ENCODE results near the gene CAMK1D. TPM values are rescaled to one million over a fixed set of nuclear protein-coding genes. Genes with fewer than 3 reads are reported as not detected.

Gene CAMK1D
- total and polyA plus RNA-seq, 2 of the 8 experiments (the other 6 are each of a cell fraction or from before 2014, with no cell fraction given): 3.5 to 10.6 TPM

GRCh38 chr10:12639996-12640944 is 290.9 kb downstream of the CAMK1D start (continued):
- no peak for TF ChIP-seq HDAC2 (IDR thresholded peaks at IDR 0.05; ENCODE audit: borderline replicate concordance in 1 of 2, low read depth in 2 of 2, low read length in 2 of 2)
- no peak for TF ChIP-seq ATF2 (IDR thresholded peaks at IDR 0.05; ENCODE audit: low read length)
- no peak for TF ChIP-seq JUND (IDR thresholded peaks at IDR 0.05; ENCODE audit: low read length)
- TF ChIP-seq CEBPB (IDR thresholded peaks at IDR 0.05; ENCODE audit: low read depth, low read length): no peak
- TF ChIP-seq SP2 (IDR thresholded peaks at IDR 0.05; ENCODE audit: low read length): no peak
- TF ChIP-seq KDM1A (IDR thresholded peaks at IDR 0.05; ENCODE audit: borderline replicate concordance, low read length): no peak
- TF ChIP-seq TBP (IDR thresholded peaks at IDR 0.05; ENCODE audit: low read depth, low read length): no peak
- TF ChIP-seq KDM4A (IDR thresholded peaks at IDR 0.05; ENCODE audit: low read depth, low read length, severe bottlenecking): no peak

Measured in H1 (cell line).